B cell (primary cell): ENCODE results near the gene KLHL2.
"Not testable (repeated sequence)": the region's sequence is repeated elsewhere in the genome, so short reads cannot be mapped to it uniquely, and the experiment has no call there.

Experiments used
- EZH2 ChIP-seq: IDR thresholded peaks from 2 replicates; pipeline ENCODE4 v1.6.1; 2012; ENCODE audit warnings: borderline replicate concordance, low read depth, mild to moderate bottlenecking, moderate library complexity, low read length; ENCODE audit not compliant: insufficient read depth, poor library complexity, severe bottlenecking
- TF ChIP-seq, protein P1 (sequence below): fragments of 200-600 bp; IDR thresholded peaks from one replicate; pipeline ENCODE4 v1.8.0; 2022; ENCODE audit warnings: antibody characterized with exemption, mild to moderate bottlenecking

DNA sequence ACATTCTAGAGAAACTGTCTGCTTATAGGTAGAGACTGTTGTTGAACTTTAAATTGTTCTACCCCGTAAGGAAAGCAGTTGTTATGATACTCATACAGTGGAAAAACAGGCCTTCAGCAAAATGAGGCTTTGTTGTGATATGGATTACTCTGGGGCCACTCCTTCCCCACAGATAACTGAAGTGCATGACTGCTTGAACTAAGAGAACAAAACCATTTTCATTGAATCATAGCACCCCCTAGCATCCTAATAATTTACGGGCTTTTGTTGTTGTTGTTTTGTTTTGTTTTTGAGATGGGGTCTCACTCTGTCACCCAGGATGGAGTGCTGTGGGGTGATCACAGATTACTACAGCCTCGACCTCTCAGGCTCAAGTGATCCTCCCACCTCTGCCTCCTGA is 54.9 kb downstream of the KLHL2 start:
- TF ChIP-seq, protein P1, sequence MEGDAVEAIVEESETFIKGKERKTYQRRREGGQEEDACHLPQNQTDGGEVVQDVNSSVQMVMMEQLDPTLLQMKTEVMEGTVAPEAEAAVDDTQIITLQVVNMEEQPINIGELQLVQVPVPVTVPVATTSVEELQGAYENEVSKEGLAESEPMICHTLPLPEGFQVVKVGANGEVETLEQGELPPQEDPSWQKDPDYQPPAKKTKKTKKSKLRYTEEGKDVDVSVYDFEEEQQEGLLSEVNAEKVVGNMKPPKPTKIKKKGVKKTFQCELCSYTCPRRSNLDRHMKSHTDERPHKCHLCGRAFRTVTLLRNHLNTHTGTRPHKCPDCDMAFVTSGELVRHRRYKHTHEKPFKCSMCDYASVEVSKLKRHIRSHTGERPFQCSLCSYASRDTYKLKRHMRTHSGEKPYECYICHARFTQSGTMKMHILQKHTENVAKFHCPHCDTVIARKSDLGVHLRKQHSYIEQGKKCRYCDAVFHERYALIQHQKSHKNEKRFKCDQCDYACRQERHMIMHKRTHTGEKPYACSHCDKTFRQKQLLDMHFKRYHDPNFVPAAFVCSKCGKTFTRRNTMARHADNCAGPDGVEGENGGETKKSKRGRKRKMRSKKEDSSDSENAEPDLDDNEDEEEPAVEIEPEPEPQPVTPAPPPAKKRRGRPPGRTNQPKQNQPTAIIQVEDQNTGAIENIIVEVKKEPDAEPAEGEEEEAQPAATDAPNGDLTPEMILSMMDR = not testable (repeated sequence)
- TF ChIP-seq EZH2 = not testable (repeated sequence)
